HL-60 (cell line): ENCODE data around the gene UBE2QL1.

Experiments
- DNase-seq, 2 experiments: peaks; one replicate each; pipeline ENCODE4 v3.0.0-alpha.2; 2010 to 2020; ENCODE audit warnings: low read depth in 1 of 2, low spot score in 1 of 2
- H3K27ac ChIP-seq: fragments of 250-450 bp; sonication (Bioruptor Pico); replicated peaks from 2 replicates; pipeline ENCODE4 v1.5.1; 2020; ENCODE audit warnings: mild to moderate bottlenecking, moderate library complexity
- H3K27me3 ChIP-seq: fragments of 250-450 bp; sonication (Bioruptor Pico); 2 replicates; pipeline ENCODE4 v1.5.1; 2021; ENCODE audit warnings: mild to moderate bottlenecking, moderate library complexity; ENCODE audit not compliant: insufficient read depth, poor library complexity, severe bottlenecking
- H3K4me3 ChIP-seq: replicated peaks from 2 replicates; pipeline ENCODE4 v1.5.1; 2011; ENCODE audit warnings: mild to moderate bottlenecking, control low read depth, low read length; ENCODE audit not compliant: insufficient read depth
- CTCF ChIP-seq: IDR thresholded peaks from one replicate; pipeline ENCODE4 v1.5.1; 2011; ENCODE audit warnings: low read length, control low read depth, inconsistent platforms; ENCODE audit not compliant: insufficient read depth
- GABPA ChIP-seq: IDR thresholded peaks from 2 replicates; pipeline ENCODE4 v1.6.1; 2012; ENCODE audit warnings: low read depth
- POLR2AphosphoS5 ChIP-seq: IDR thresholded peaks from 2 replicates; pipeline ENCODE4 v1.6.1; 2012; ENCODE audit warnings: low read depth
- SPI1 ChIP-seq: IDR thresholded peaks from 2 replicates; pipeline ENCODE4 v1.6.1; 2012; ENCODE audit warnings: low read depth, mild to moderate bottlenecking, borderline replicate concordance
- TF ChIP-seq, protein P1 (sequence below): IDR thresholded peaks from 2 replicates; pipeline ENCODE4 v1.6.1; 2012; ENCODE audit warnings: low read depth; ENCODE audit not compliant: insufficient replicate concordance

The UBE2QL1 gene

GRCh38 chr5:6540111-6540827 lies 91.6 kb downstream of the UBE2QL1 start:
- no peak for TF ChIP-seq SPI1
- TF ChIP-seq, protein P1, sequence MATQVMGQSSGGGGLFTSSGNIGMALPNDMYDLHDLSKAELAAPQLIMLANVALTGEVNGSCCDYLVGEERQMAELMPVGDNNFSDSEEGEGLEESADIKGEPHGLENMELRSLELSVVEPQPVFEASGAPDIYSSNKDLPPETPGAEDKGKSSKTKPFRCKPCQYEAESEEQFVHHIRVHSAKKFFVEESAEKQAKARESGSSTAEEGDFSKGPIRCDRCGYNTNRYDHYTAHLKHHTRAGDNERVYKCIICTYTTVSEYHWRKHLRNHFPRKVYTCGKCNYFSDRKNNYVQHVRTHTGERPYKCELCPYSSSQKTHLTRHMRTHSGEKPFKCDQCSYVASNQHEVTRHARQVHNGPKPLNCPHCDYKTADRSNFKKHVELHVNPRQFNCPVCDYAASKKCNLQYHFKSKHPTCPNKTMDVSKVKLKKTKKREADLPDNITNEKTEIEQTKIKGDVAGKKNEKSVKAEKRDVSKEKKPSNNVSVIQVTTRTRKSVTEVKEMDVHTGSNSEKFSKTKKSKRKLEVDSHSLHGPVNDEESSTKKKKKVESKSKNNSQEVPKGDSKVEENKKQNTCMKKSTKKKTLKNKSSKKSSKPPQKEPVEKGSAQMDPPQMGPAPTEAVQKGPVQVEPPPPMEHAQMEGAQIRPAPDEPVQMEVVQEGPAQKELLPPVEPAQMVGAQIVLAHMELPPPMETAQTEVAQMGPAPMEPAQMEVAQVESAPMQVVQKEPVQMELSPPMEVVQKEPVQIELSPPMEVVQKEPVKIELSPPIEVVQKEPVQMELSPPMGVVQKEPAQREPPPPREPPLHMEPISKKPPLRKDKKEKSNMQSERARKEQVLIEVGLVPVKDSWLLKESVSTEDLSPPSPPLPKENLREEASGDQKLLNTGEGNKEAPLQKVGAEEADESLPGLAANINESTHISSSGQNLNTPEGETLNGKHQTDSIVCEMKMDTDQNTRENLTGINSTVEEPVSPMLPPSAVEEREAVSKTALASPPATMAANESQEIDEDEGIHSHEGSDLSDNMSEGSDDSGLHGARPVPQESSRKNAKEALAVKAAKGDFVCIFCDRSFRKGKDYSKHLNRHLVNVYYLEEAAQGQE: no peak
- TF ChIP-seq POLR2AphosphoS5: no peak
- no peak for TF ChIP-seq CTCF
- TF ChIP-seq GABPA: no peak
- no peak for DNase-seq
- H3K27me3 ChIP-seq: no peaks in the 10 kb centered on the region
- H3K27ac ChIP-seq: no peak overlapping the region
- no peak overlapping the region for H3K4me3 ChIP-seq

DNA sequence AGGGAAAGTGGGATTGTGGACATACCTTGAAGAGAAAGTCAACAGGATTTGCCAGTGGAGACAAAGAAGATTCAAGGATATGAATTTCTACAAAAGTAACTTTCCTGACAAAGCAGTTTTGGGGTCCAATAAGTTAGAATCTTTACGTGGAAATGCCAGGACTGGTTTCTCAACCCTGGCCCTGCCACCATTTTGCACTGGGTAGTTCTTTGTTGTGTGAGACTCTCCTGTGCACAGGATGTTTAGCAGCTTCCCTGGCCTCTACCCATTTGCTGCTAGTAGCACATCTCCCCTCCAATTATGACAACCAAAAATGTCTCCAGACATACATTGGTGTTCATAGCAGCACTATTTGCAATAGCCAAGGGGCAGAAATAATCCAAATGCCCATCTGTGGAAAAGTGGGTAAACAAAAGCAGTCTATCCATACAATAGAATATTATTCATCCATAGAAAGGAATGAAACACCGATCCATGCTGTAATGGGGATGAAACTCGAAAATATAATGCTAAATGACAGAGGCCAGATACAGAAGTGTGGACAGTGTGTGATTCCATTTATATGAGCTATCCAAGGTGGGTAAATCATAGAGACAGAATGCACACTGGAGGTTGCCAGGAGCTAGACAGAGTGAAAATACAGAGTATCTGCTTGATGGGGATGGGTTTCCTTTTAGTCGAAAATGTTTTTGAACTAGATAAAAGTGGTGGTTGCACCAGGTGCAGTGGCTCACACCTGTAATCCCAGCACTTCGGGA lies 92.8 kb downstream of the UBE2QL1 start:
- no peaks in the 10 kb centered on the region for H3K27me3 ChIP-seq
- DNase-seq: no peak
- H3K27ac ChIP-seq: no peak overlapping the region
- no peak overlapping the region for H3K4me3 ChIP-seq
- TF ChIP-seq CTCF (no peak), POLR2AphosphoS5 (no peak), SPI1 (no peak), GABPA (no peak)
- TF ChIP-seq, protein P1: no peak

DNA sequence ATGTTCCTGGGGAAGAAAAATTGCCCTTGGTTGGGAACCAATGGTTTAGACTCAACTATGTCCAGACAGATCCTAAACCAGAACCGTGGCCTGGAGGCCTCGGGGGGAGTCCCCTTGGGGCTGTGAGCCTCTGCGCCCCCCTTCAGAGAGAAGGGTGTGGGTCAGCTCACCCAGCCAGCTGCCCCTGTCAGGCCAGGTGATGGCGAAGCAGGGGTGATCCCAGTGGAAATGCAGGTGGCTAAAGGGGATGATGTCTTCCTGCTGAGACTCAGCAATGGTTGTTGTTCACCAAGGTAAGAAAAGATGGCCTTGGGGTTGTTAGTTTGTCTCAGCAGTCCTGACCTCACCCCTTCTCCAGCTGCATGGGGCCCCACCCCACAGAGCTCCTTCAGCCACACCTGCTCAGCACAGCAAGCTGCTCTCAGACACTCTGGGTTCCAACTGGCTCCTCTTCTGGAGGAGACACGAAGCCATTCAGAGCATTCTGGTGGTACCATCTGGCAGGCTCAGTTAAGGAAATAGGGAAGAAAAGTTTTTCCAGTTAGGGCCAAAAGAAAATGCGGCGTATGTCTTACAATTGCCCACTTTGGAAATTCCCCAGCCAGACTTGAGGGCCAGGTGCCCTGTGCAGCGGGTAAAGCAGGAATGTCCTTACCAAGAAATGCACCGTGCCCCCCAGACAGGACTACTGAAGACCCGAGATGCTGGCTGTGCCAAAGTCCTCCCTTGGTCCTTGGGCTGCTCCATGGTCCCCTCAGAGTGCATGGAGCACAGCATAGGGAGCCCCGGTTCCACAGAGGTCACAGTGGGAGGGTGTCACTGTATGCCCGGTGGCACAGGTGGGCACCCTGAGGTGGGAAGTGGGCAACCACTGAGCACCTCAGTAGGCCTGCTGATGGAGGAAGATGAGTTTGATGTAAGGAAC lies 94.0 kb downstream of the UBE2QL1 start:
- no peak overlapping the region for H3K27ac ChIP-seq
- no peaks in the 10 kb centered on the region for H3K27me3 ChIP-seq
- DNase-seq: no peak
- H3K4me3 ChIP-seq: no peak overlapping the region
- TF ChIP-seq, protein P1: no peak
- TF ChIP-seq CTCF: no peak
- no peak for TF ChIP-seq POLR2AphosphoS5
- TF ChIP-seq SPI1: no peak
- no peak for TF ChIP-seq GABPA
